ENCODE data around the gene CXCL17. TPM values are rescaled to one million over a fixed set of nuclear protein-coding genes. Genes with fewer than 3 reads are reported as not detected.
A peak's percentile ranks its signal among the peaks of the same experiment; 100 is the strongest.

Gene CXCL17
- total RNA-seq, 1 donor from 2014 or later = not detected

GRCh38 chr19:42424345-42424707, 18.4 kb downstream of the CXCL17 start:
- TF ChIP-seq, protein P1, sequence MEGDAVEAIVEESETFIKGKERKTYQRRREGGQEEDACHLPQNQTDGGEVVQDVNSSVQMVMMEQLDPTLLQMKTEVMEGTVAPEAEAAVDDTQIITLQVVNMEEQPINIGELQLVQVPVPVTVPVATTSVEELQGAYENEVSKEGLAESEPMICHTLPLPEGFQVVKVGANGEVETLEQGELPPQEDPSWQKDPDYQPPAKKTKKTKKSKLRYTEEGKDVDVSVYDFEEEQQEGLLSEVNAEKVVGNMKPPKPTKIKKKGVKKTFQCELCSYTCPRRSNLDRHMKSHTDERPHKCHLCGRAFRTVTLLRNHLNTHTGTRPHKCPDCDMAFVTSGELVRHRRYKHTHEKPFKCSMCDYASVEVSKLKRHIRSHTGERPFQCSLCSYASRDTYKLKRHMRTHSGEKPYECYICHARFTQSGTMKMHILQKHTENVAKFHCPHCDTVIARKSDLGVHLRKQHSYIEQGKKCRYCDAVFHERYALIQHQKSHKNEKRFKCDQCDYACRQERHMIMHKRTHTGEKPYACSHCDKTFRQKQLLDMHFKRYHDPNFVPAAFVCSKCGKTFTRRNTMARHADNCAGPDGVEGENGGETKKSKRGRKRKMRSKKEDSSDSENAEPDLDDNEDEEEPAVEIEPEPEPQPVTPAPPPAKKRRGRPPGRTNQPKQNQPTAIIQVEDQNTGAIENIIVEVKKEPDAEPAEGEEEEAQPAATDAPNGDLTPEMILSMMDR (IDR thresholded peaks at IDR 0.05) = no peak
- no peaks in the 10 kb centered on the region for H3K27me3 Mint-ChIP-seq (ENCODE audit: low read depth)
- no peak overlapping the region for H3K27ac Mint-ChIP-seq (ENCODE audit: unreplicated experiment)
- DNase-seq (ENCODE audit: low spot score) = peak; percentile 73
- H3K4me3 Mint-ChIP-seq (ENCODE audit: unreplicated experiment) = peak overlapping the region; percentile 83
- H3K4me1 Mint-ChIP-seq (ENCODE audit: low read depth) = peaks cover 18% of the 10 kb centered on the region
- H3K9me3 Mint-ChIP-seq (ENCODE audit: low read depth) = no peaks in the 10 kb centered on the region
- no peaks in the 10 kb centered on the region for H3K36me3 Mint-ChIP-seq (ENCODE audit: low read depth)

- Mint-ChIP-seq H3K4me1 (ENCODE audit: low read depth) (peaks cover 18% of the 10 kb centered on the region), H3K27me3 (ENCODE audit: low read depth) (no peaks in the 10 kb centered on the region), H3K4me3 (ENCODE audit: unreplicated experiment) (peak overlapping the region; percentile 83), H3K27ac (ENCODE audit: unreplicated experiment) (peak overlapping the region; percentile 32), H3K36me3 (ENCODE audit: low read depth) (no peaks in the 10 kb centered on the region), H3K9me3 (ENCODE audit: low read depth) (no peaks in the 10 kb centered on the region)
- no peak for DNase-seq (ENCODE audit: low spot score)
- TF ChIP-seq, protein P1 (IDR thresholded peaks at IDR 0.05) = no peak
These were observed 19.0 kb downstream of the CXCL17 start for GRCh38 chr19:42423462-42424344.

GRCh38 chr19:42422901-42423461, 19.8 kb downstream of the CXCL17 start:
- no peak for DNase-seq (ENCODE audit: low spot score)
- Mint-ChIP-seq H3K27ac (ENCODE audit: unreplicated experiment) (peak overlapping the region; percentile 32), H3K36me3 (ENCODE audit: low read depth) (no peaks in the 10 kb centered on the region), H3K27me3 (ENCODE audit: low read depth) (no peaks in the 10 kb centered on the region), H3K4me1 (ENCODE audit: low read depth) (peaks cover 18% of the 10 kb centered on the region), H3K4me3 (ENCODE audit: unreplicated experiment) (peak overlapping the region; percentile 83), H3K9me3 (ENCODE audit: low read depth) (no peaks in the 10 kb centered on the region)
- TF ChIP-seq, protein P1 (IDR thresholded peaks at IDR 0.05) = no peak

DNA sequence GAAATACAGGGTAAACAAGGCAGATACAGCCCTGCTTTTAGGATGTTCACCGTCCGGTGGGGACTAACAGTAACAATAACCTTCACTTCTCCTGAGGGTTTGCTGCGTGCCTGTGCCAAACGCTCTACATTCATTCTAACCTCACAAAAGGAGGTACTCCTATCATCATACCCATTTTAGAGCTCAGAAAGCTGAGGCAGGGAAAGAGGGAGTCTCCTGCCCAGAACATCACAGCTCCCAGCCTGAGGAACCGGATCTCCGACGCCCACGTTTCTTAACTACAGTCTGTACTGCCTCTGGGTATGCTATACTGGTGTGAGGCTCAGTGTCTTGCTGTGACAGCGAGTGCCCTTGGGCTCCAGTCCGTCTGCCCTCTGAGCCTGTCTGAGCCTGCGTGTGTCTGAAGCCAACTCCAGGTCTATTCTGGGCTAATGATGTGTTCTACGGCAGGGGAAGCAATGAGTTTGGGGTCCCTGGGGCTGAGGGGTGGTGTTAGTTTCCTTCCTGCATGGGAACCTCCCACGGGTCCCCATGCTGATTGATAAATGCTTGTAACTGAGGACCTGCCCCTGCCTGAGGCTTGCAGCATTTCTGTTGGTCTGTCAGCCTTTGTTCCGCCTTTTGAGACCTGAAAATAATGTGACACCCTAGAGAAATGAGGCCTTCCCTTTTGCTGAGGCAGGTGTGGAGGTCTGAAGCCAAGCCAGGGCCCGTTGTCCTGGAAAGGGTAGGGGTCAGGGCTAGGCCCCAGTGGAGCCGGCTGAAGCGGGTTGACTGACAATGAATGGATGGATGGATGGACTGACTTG, 20.4 kb downstream of the CXCL17 start:
- Mint-ChIP-seq H3K36me3 (ENCODE audit: low read depth) (no peaks in the 10 kb centered on the region), H3K27me3 (ENCODE audit: low read depth) (no peaks in the 10 kb centered on the region), H3K9me3 (ENCODE audit: low read depth) (no peaks in the 10 kb centered on the region), H3K4me1 (ENCODE audit: low read depth) (peaks cover 18% of the 10 kb centered on the region), H3K27ac (ENCODE audit: unreplicated experiment) (no peak overlapping the region), H3K4me3 (ENCODE audit: unreplicated experiment) (peak overlapping the region; percentile 83)
- TF ChIP-seq, protein P1 (IDR thresholded peaks at IDR 0.05) = no peak
- DNase-seq (ENCODE audit: low spot score) = no peak

DNA sequence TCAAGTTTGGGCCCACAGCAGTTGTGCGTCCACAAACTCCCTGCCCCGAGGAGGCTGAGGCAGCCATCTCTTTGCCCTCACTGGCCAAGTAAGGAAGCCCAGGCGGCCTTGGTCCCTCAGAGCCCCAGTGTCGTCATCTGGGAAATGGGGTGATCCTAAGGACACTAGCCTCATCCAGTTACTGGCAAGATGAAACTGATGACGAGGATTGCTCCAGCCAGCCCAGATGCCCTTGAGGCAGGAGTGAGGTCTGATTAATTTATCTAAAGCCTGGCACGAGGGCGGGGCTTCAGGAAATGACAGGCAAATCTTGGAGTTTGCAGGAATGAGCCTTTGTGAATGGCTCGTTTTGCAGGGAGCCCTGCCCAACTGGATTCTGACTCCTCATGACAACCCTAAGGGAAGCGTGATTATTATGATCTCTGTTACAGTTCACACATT, 21.1 kb downstream of the CXCL17 start:
- H3K27ac Mint-ChIP-seq (ENCODE audit: unreplicated experiment) = no peak overlapping the region
- no peak overlapping the region for H3K4me3 Mint-ChIP-seq (ENCODE audit: unreplicated experiment)
- no peaks in the 10 kb centered on the region for H3K27me3 Mint-ChIP-seq (ENCODE audit: low read depth)
- H3K36me3 Mint-ChIP-seq (ENCODE audit: low read depth) = no peaks in the 10 kb centered on the region
- no peak for DNase-seq (ENCODE audit: low spot score)
- H3K9me3 Mint-ChIP-seq (ENCODE audit: low read depth) = no peaks in the 10 kb centered on the region
- TF ChIP-seq, protein P1 (IDR thresholded peaks at IDR 0.05) = no peak
- peaks cover 18% of the 10 kb centered on the region for H3K4me1 Mint-ChIP-seq (ENCODE audit: low read depth)

All from chondrocyte (in vitro differentiated cells).